GM12878 (cell line): ENCODE measurements around the gene MACROD2. TPM values are rescaled to one million over a fixed set of nuclear protein-coding genes. Genes with fewer than 3 reads are reported as not detected.

ENCODE experiments used
- ATAC-seq: fragments of 200-7000 bp; cut with Tn5 transposase; 3 replicates; pipeline ENCODE4 v1.9.1; 2020; ENCODE audit warnings: mild to moderate bottlenecking, moderate library complexity
- BruUV-seq: library from RNA; stranded (reverse); fragments of 400-500 nt; replicated peaks from 2 replicates; lab custom pipeline; 2021; lab: Mats Ljungman, UMichigan
- CTCF ChIA-PET: fragments of 300-600 bp; sonication (Branson Sonifier 250); formaldehyde crosslinking; extraction: SDS; loops from one replicate; lab custom pipeline; 2021; ENCODE audit warnings: inconsistent platforms; lab: Yijun Ruan, JAX
- POLR2A ChIA-PET: fragments of 350-600 bp; formaldehyde crosslinking; extraction: SDS; loops from one replicate; lab custom pipeline; 2021; ENCODE audit warnings: inconsistent platforms; lab: Charles Lee
- RAD21 ChIA-PET: fragments of 300-600 bp; sonication (Branson Sonifier 250); formaldehyde crosslinking; loops from one replicate; lab custom pipeline; 2023; ENCODE audit warnings: antibody characterized with exemption; ENCODE audit not compliant: unreplicated experiment; lab: Charles Lee
- SMC1A ChIA-PET: fragments of 300-600 bp; sonication (Branson Sonifier 250); formaldehyde crosslinking; loops from one replicate; lab custom pipeline; 2023; ENCODE audit not compliant: unreplicated experiment, uncharacterized antibody; lab: Charles Lee
- DNase-seq: peaks from one replicate; pipeline ENCODE4 v3.0.0-alpha.2; 2011; ENCODE audit warnings: low read depth, low spot score
- FAIRE-seq: peaks from 3 replicates; lab custom pipeline; 2011; peaks lifted over from hg19 to GRCh38; lab: Jason Lieb, UNC
- H2AFZ ChIP-seq: 2 replicates; pipeline ENCODE4 v1.6.0; 2011; ENCODE audit warnings: low read depth, low read length, control low read depth; ENCODE audit not compliant: control insufficient read depth
- H3K27ac ChIP-seq: 2 replicates; pipeline ENCODE4 v1.5.1; 2011; ENCODE audit warnings: control low read depth; ENCODE audit not compliant: control insufficient read depth, insufficient read depth
- H3K27me3 ChIP-seq, 2 experiments: replicated peaks in 1 of 2; 2 replicates each; pipeline versions ENCODE4 v1.6.0 to v1.6.1; 2011; ENCODE audit warnings: low read length in 1 of 2; ENCODE audit not compliant: control insufficient read depth in 2 of 2, insufficient read depth in 2 of 2
- H3K36me3 ChIP-seq, 2 experiments: 2 replicates each; pipeline ENCODE4 v1.5.1; 2011; ENCODE audit warnings: low read length in 1 of 2; ENCODE audit not compliant: control insufficient read depth in 2 of 2, insufficient read depth in 2 of 2
- H3K4me1 ChIP-seq: 2 replicates; pipeline ENCODE4 v1.6.1; 2011; ENCODE audit warnings: mild to moderate bottlenecking, low read length, moderate library complexity, mixed read lengths; ENCODE audit not compliant: control insufficient read depth, insufficient read depth
- H3K4me2 ChIP-seq: 2 replicates; pipeline ENCODE4 v1.6.0; 2011; ENCODE audit warnings: control low read depth; ENCODE audit not compliant: control insufficient read depth, insufficient read depth
- H3K4me3 ChIP-seq: fragments of 200-600 bp; sonication (generic); 2 replicates; pipeline ENCODE4 v1.5.1; 2016
- H3K79me2 ChIP-seq: 2 replicates; pipeline ENCODE4 v1.6.0; 2011; ENCODE audit warnings: low read length; ENCODE audit not compliant: control insufficient read depth, insufficient read depth
- H3K9ac ChIP-seq: 2 replicates; pipeline ENCODE4 v1.8.0; 2011; ENCODE audit warnings: low read length, control low read depth, mixed read lengths; ENCODE audit not compliant: control insufficient read depth, insufficient read depth
- H3K9me3 ChIP-seq: replicated peaks from 3 replicates; pipeline ENCODE4 v1.5.1; 2011; ENCODE audit warnings: mild to moderate bottlenecking, low read length; ENCODE audit not compliant: control insufficient read depth, insufficient read depth
- H4K20me1 ChIP-seq: 2 replicates; pipeline ENCODE4 v1.6.0; 2011; ENCODE audit not compliant: control insufficient read depth, insufficient read depth
- CREB1 ChIP-seq: IDR thresholded peaks from 2 replicates; pipeline ENCODE4 v1.6.1; 2012; ENCODE audit warnings: low read depth, mild to moderate bottlenecking, inconsistent platforms
- CTCF ChIP-seq, 3 experiments: IDR thresholded peaks in 2 of 3; conservative IDR thresholded peaks in 1 of 3; 2 replicates each; pipeline ENCODE4 v1.5.1; 2011; ENCODE audit warnings: low read depth in 3 of 3, low read length in 3 of 3, mild to moderate bottlenecking in 3 of 3, control low read depth in 2 of 3, moderate library complexity in 2 of 3, inconsistent platforms in 1 of 3, mixed read lengths in 1 of 3; ENCODE audit not compliant: control insufficient read depth in 2 of 3, insufficient read depth in 1 of 3; ENCODE audit errors: extremely low read depth in 1 of 3
- FOXK2 ChIP-seq: fragments of 450-650 bp; IDR thresholded peaks from 2 replicates; pipeline ENCODE4 v1.6.1; 2017; ENCODE audit warnings: mild to moderate bottlenecking, moderate library complexity
- HCFC1 ChIP-seq: fragments of 150-350 bp; IDR thresholded peaks from 2 replicates; pipeline ENCODE4 v1.6.1; 2014; ENCODE audit warnings: low read length
- RB1 ChIP-seq: fragments of 450-650 bp; formaldehyde crosslinking; IDR thresholded peaks from 2 replicates; pipeline ENCODE4 v1.6.1; 2017; ENCODE audit warnings: mild to moderate bottlenecking, borderline replicate concordance
- ZBTB33 ChIP-seq: fragments of 450-650 bp; IDR thresholded peaks from 2 replicates; pipeline ENCODE4 v1.6.1; 2017; ENCODE audit warnings: mild to moderate bottlenecking
- WGBS: methylation state at CpG from one replicate; pipeline ENCODE4 v1.1.6; 2016; ENCODE audit warnings: low lambda C conversion rate; ENCODE audit not compliant: insufficient replicate concordance, insufficient coverage; ENCODE audit errors: missing lambda C conversion rate; 5-methylcytosine and 5-hydroxymethylcytosine counted together
- in situ Hi-C: fragments of 300-500 bp; cut with MboI; formaldehyde crosslinking; loops from 9 replicates; pipeline ENCODE4 v1.14.3; 2018; ENCODE audit warnings: mixed read lengths
- intact Hi-C: fragments of 100-400 bp; cut with micrococcal nuclease; formaldehyde crosslinking; loops from one replicate; pipeline ENCODE4 v1.14.2; 2022; ENCODE audit not compliant: unreplicated experiment
- polyA plus RNA-seq, 11 experiments: library from polyadenylated mRNA; depleted of rRNA in 4 of 11; unstranded in 6 of 11; stranded (reverse) in 5 of 11; fragments of >200 nt; fragmentation: Nextera tagmentation in 4 of 11; fragmentation: Illumina TruSeq in 1 of 11; extraction: Ambion mirVana in 4 of 11; extraction: Trizol in 1 of 11; gene quantifications; 1 replicate in 1 of 11; 2 replicates in 10 of 11; pipeline versions ENCODE4 v1.2.1 to v1.2.3, GENCODE V29; 2011 to 2016; ENCODE audit warnings: inconsistent platforms in 2 of 11, missing spikeins in 2 of 11, low read depth in 1 of 11
- total RNA-seq, 4 experiments: library from RNA; depleted of rRNA in 3 of 4; stranded (reverse); fragments of >200 nt in 3 of 4; fragmentation: Illumina TruSeq in 1 of 4; extraction: Trizol in 1 of 4; gene quantifications; 2 replicates each; pipeline versions ENCODE4 v1.2.1 to v1.2.3, GENCODE V29; 2013 to 2021

Gene MACROD2
- total and polyA plus RNA-seq, 10 of the 15 experiments (the other 5 are each of a cell fraction or from before 2014, with no cell fraction given), result 1.1 to 21.5 (median 2.2) TPM

GRCh38 chr20:13953227-13953626 is 42.1 kb upstream of the MACROD2 start:
- Histone ChIP-seq H3K9ac (no peak overlapping the region), H3K4me1 (no peaks in the 10 kb centered on the region), H4K20me1 (no peaks in the 10 kb centered on the region), H3K79me2 (no peaks in the 10 kb centered on the region), H3K4me2 (no peak overlapping the region), H3K4me3 (no peak overlapping the region), H3K9me3 (no peaks in the 10 kb centered on the region), H3K27ac (no peak overlapping the region), H3K36me3 (no peaks in the 10 kb centered on the region), H3K27me3 (no peaks in the 10 kb centered on the region), H2AFZ (no peak overlapping the region)
- in situ Hi-C loops, result no loop called here
- DNase-seq (no peak), ATAC-seq (no peak), FAIRE-seq (no peak)
- intact Hi-C loops, result loop anchor here (5.0 kb wide), 1 partner anchor 131 kb away; no protein-coding TSS in a partner anchor
- WGBS, result 0% methylated on average over 6 of the region's 6 CpGs
- ChIA-PET SMC1A (no interaction called here), CTCF (interaction anchor here (0.5 to 2.1 kb wide), 2 partner anchors 29 to 1028 kb away, joined by 5 to 6 read pairs; no protein-coding TSS in a partner anchor), POLR2A (no interaction called here), RAD21 (no interaction called here)
- TF ChIP-seq CTCF (IDR thresholded peaks at IDR 0.05 in 2 of 3, conservative IDR thresholded peaks at IDR 0.05 in 1 of 3; ENCODE audit: control insufficient read depth in 2 of 3, extremely low read depth in 1 of 3, insufficient read depth in 1 of 3, low read depth in 3 of 3, low read length in 3 of 3) (peak; percentile 1 to 35 (median 30); a peak in 1 of 6 replicates), CREB1 (no peak)
- no TSS peak for BruUV-seq

- Histone ChIP-seq H3K9ac (no peak overlapping the region), H3K9me3 (no peaks in the 10 kb centered on the region), H3K4me1 (no peaks in the 10 kb centered on the region), H2AFZ (no peak overlapping the region), H3K36me3 (no peaks in the 10 kb centered on the region), H3K27me3 (no peaks in the 10 kb centered on the region), H3K4me2 (no peak overlapping the region), H4K20me1 (no peaks in the 10 kb centered on the region), H3K79me2 (no peaks in the 10 kb centered on the region), H3K27ac (no peak overlapping the region), H3K4me3 (no peak overlapping the region)
- BruUV-seq, result no TSS peak
- intact Hi-C loops, result no loop called here
- WGBS, result 0% methylated on average over 2 of the region's 2 CpGs
- ATAC-seq, result no peak
- RAD21 ChIA-PET, result no interaction called here
- CTCF ChIA-PET, result no interaction called here
- DNase-seq, result no peak
- no peak for FAIRE-seq
- SMC1A ChIA-PET, result no interaction called here
- POLR2A ChIA-PET, result no interaction called here
- TF ChIP-seq ZBTB33 (no peak), HCFC1 (no peak), FOXK2 (no peak), CREB1 (no peak), RB1 (no peak)
- in situ Hi-C loops, result no loop called here
Measured at GRCh38 chr20:13960119-13960518, 35.2 kb upstream of the MACROD2 start.
